HepG2 (cell line): ENCODE data around the gene C1QTNF1. TPM values are rescaled to one million over a fixed set of nuclear protein-coding genes. Genes with fewer than 3 reads are reported as not detected.

Experiments used
- ATAC-seq: fragments of 200-7000 bp; cut with Tn5 transposase; 3 replicates; pipeline ENCODE4 v1.9.1; 2020; ENCODE audit warnings: mild to moderate bottlenecking, moderate library complexity
- BruUV-seq: library from RNA; stranded (reverse); fragments of 400-500 nt; replicated peaks from 2 replicates; lab custom pipeline; 2021; lab: Mats Ljungman, UMichigan
- CTCF ChIA-PET: fragments of 300-600 bp; formaldehyde crosslinking; extraction: SDS; loops from one replicate; lab custom pipeline; 2021; ENCODE audit warnings: low total read pairs, inconsistent platforms, low intra/inter-chr PET ratio; lab: Yijun Ruan, JAX
- POLR2A ChIA-PET: fragments of 350-600 bp; sonication (Branson Sonifier 250); formaldehyde crosslinking; loops from one replicate; lab custom pipeline; 2020; ENCODE audit warnings: antibody characterized with exemption, inconsistent platforms; lab: Yijun Ruan, JAX
- DNase-seq: peaks from one replicate; pipeline ENCODE4 v3.0.0-alpha.2; 2015; ENCODE audit warnings: low spot score
- FAIRE-seq: peaks from 3 replicates; lab custom pipeline; 2011; peaks lifted over from hg19 to GRCh38; lab: Jason Lieb, UNC
- H2AFZ ChIP-seq: one replicate; pipeline ENCODE4 v1.6.1; 2011; ENCODE audit warnings: low read length, inconsistent platforms
- H3K27ac ChIP-seq: fragments of 300-600 bp; 3 replicates; pipeline ENCODE4 v1.8.0; 2011; ENCODE audit warnings: mixed run types, mild to moderate bottlenecking, mixed read lengths, low read length, inconsistent platforms; ENCODE audit not compliant: insufficient read depth; ENCODE audit errors: extremely low read length
- H3K27me3 ChIP-seq, 2 experiments: fragments of 200-600 bp in 1 of 2; 2 replicates in 1 of 2; 3 replicates in 1 of 2; pipeline versions ENCODE4 v1.6.0 to v1.8.0; 2011; ENCODE audit warnings: low read length in 2 of 2, mild to moderate bottlenecking in 2 of 2, moderate library complexity in 2 of 2, inconsistent platforms in 1 of 2; ENCODE audit not compliant: insufficient read depth in 2 of 2, control insufficient read depth in 1 of 2
- H3K36me3 ChIP-seq, 2 experiments: fragments of 200-600 bp in 1 of 2; replicated peaks in 1 of 2; 2 replicates in 1 of 2; 3 replicates in 1 of 2; pipeline versions ENCODE4 v1.5.1 to v1.8.0; 2011; ENCODE audit warnings: low read length in 2 of 2, inconsistent platforms in 1 of 2; ENCODE audit not compliant: insufficient read depth in 2 of 2, control insufficient read depth in 1 of 2
- H3K4me1 ChIP-seq: 2 replicates; pipeline ENCODE4 v1.5.1; 2012; ENCODE audit warnings: low read length, inconsistent platforms; ENCODE audit not compliant: insufficient read depth
- H3K4me2 ChIP-seq: 2 replicates; pipeline ENCODE4 v1.6.0; 2011; ENCODE audit warnings: low read depth, low read length, inconsistent platforms
- H3K4me3 ChIP-seq, 3 experiments: fragments of 200-600 bp in 1 of 3; sonication (generic), shearing (Covaris generic) in 1 of 3; replicated peaks in 1 of 3; 2 replicates each; pipeline ENCODE4 v1.5.1; 2011 to 2016; ENCODE audit warnings: low read length in 3 of 3, inconsistent platforms in 2 of 3, low read depth in 2 of 3, mild to moderate bottlenecking in 2 of 3, control low read depth in 1 of 3, mixed read lengths in 1 of 3; ENCODE audit not compliant: insufficient read depth in 1 of 3
- H3K79me2 ChIP-seq: one replicate; pipeline ENCODE4 v1.6.1; 2011; ENCODE audit warnings: low read length, inconsistent platforms; ENCODE audit not compliant: insufficient read depth
- H3K9ac ChIP-seq: 2 replicates; pipeline ENCODE4 v1.6.0; 2011; ENCODE audit warnings: mild to moderate bottlenecking, low read depth, low read length, inconsistent platforms; ENCODE audit not compliant: insufficient read depth
- H3K9me3 ChIP-seq: 2 replicates; pipeline ENCODE4 v1.5.1; 2012; ENCODE audit warnings: mild to moderate bottlenecking, low read length
- H4K20me1 ChIP-seq: 2 replicates; pipeline ENCODE4 v1.6.0; 2011; ENCODE audit warnings: inconsistent platforms, mild to moderate bottlenecking, low read length, moderate library complexity; ENCODE audit not compliant: insufficient read depth
- BRD4 ChIP-seq: sonication (generic); formaldehyde crosslinking; IDR thresholded peaks from 2 replicates; pipeline ENCODE4 v1.4.0; 2020; ENCODE audit warnings: missing genetic modification reagents
- FIP1L1 ChIP-seq: fragments of 200-400 bp; formaldehyde crosslinking; IDR thresholded peaks from 2 replicates; pipeline ENCODE4 v1.6.1; 2018; ENCODE audit warnings: low read depth, mild to moderate bottlenecking, low read length, moderate library complexity, borderline replicate concordance; ENCODE audit not compliant: insufficient read depth
- KLF16 ChIP-seq, 2 experiments: sonication (generic) in 1 of 2; formaldehyde crosslinking in 1 of 2; IDR thresholded peaks; 2 replicates each; pipeline versions ENCODE4 v1.6.1 to v1.8.0; 2016 to 2023; ENCODE audit warnings: missing genetic modification reagents in 2 of 2, missing compliant biosample characterization in 1 of 2
- NFAT5 ChIP-seq: sonication (generic); formaldehyde crosslinking; IDR thresholded peaks from 2 replicates; pipeline ENCODE4 v1.4.0; 2020; ENCODE audit warnings: missing genetic modification reagents
- NFIB ChIP-seq: sonication (generic); formaldehyde crosslinking; IDR thresholded peaks from 2 replicates; pipeline ENCODE4 v1.9.0; 2021; ENCODE audit warnings: missing genetic modification reagents, mild to moderate bottlenecking, borderline replicate concordance
- NR2F1 ChIP-seq, 2 experiments: fragments of 450-650 bp in 1 of 2; formaldehyde crosslinking in 1 of 2; IDR thresholded peaks; 2 replicates each; pipeline versions ENCODE4 v1.5.0 to v1.6.1; 2016 to 2020; ENCODE audit warnings: mild to moderate bottlenecking in 1 of 2, missing compliant biosample characterization in 1 of 2, missing genetic modification reagents in 1 of 2, moderate library complexity in 1 of 2
- PRMT3 ChIP-seq: sonication (generic); formaldehyde crosslinking; IDR thresholded peaks from 2 replicates; pipeline ENCODE4 v1.8.1; 2022; ENCODE audit warnings: low read depth, mild to moderate bottlenecking, moderate library complexity, missing genetic modification reagents, borderline replicate concordance
- SOX13 ChIP-seq, 3 experiments: fragments of 450-650 bp in 1 of 3; sonication (generic) in 1 of 3; formaldehyde crosslinking in 1 of 3; IDR thresholded peaks in 2 of 3; conservative IDR thresholded peaks in 1 of 3; 2 replicates each; pipeline versions ENCODE4 v1.5.0 to v1.6.1; 2016 to 2020; ENCODE audit warnings: antibody characterized with exemption in 1 of 3, mild to moderate bottlenecking in 1 of 3, missing compliant biosample characterization in 1 of 3, missing genetic modification reagents in 1 of 3, moderate library complexity in 1 of 3
- ZKSCAN8 ChIP-seq: IDR thresholded peaks from 2 replicates; pipeline ENCODE4 v1.6.1; 2016; ENCODE audit warnings: borderline replicate concordance, missing genetic modification reagents, missing compliant biosample characterization
- ZSCAN9 ChIP-seq: IDR thresholded peaks from 2 replicates; pipeline ENCODE4 v1.6.1; 2016; ENCODE audit warnings: borderline replicate concordance
- WGBS: methylation state at CpG from one replicate; pipeline ENCODE4 v1.1.6; 2017; ENCODE audit warnings: low lambda C conversion rate; 5-methylcytosine and 5-hydroxymethylcytosine counted together
- in situ Hi-C: cut with HindIII; loops from 2 replicates; pipeline ENCODE4 v1.10.0; 2017; ENCODE audit warnings: low pct_unique_long_range_greater_than_20kb; ENCODE audit not compliant: extremely low pct_ligation_motif_present
- intact Hi-C: fragments of 100-400 bp; cut with micrococcal nuclease; formaldehyde crosslinking; loops from one replicate; pipeline ENCODE4 v1.10.0; 2022; ENCODE audit not compliant: unreplicated experiment
- polyA plus RNA-seq, 8 experiments: library from polyadenylated mRNA; depleted of rRNA in 3 of 8; stranded (reverse) in 7 of 8; unstranded in 1 of 8; fragments of >200 nt; fragmentation: Illumina TruSeq in 4 of 8; extraction: Trizol in 4 of 8; gene quantifications; 2 replicates each; pipeline versions ENCODE4 v1.2.1 to v1.2.3, GENCODE V29; 2011 to 2016; ENCODE audit warnings: low read depth in 4 of 8, missing spikeins in 1 of 8, mixed read lengths in 1 of 8; ENCODE audit not compliant: insufficient read depth in 1 of 8
- total RNA-seq, 5 experiments: library from RNA; depleted of rRNA; stranded (reverse); fragments of >200 nt; fragmentation: Illumina TruSeq; extraction: Trizol; gene quantifications; 2 replicates each; pipeline ENCODE4 v1.2.3, GENCODE V29; 2016; ENCODE audit warnings: low read depth in 1 of 5
- TF ChIP-seq, protein P1 (sequence below): sonication (generic); formaldehyde crosslinking; IDR thresholded peaks from 2 replicates; pipeline ENCODE4 v1.4.0; 2020; ENCODE audit warnings: missing genetic modification reagents

Gene C1QTNF1
- total and polyA plus RNA-seq, 2 of the 13 experiments (the other 11 are each of a cell fraction or from before 2014, with no cell fraction given) = 0.18 to 0.86 TPM

GRCh38 chr17:79097226-79098055 is 73.5 kb downstream of the C1QTNF1 start:
- BruUV-seq = no TSS peak
- TF ChIP-seq KLF16 (CRISPR knock-in tag; IDR thresholded peaks at IDR 0.05) (no peak), BRD4 (CRISPR knock-in tag) (no peak), PRMT3 (CRISPR knock-in tag) (no peak), NFAT5 (CRISPR knock-in tag) (no peak), SOX13 (IDR thresholded peaks at IDR 0.05) (no peak), SOX13 (CRISPR knock-in tag; conservative IDR thresholded peaks at IDR 0.05 in 1 of 2, IDR thresholded peaks at IDR 0.05 in 1 of 2) (no peak), NR2F1 (CRISPR knock-in tag; IDR thresholded peaks at IDR 0.05) (no peak), ZKSCAN8 (no peak), ZSCAN9 (no peak), FIP1L1 (no peak), NFIB (CRISPR knock-in tag) (no peak)
- TF ChIP-seq, protein P1, sequence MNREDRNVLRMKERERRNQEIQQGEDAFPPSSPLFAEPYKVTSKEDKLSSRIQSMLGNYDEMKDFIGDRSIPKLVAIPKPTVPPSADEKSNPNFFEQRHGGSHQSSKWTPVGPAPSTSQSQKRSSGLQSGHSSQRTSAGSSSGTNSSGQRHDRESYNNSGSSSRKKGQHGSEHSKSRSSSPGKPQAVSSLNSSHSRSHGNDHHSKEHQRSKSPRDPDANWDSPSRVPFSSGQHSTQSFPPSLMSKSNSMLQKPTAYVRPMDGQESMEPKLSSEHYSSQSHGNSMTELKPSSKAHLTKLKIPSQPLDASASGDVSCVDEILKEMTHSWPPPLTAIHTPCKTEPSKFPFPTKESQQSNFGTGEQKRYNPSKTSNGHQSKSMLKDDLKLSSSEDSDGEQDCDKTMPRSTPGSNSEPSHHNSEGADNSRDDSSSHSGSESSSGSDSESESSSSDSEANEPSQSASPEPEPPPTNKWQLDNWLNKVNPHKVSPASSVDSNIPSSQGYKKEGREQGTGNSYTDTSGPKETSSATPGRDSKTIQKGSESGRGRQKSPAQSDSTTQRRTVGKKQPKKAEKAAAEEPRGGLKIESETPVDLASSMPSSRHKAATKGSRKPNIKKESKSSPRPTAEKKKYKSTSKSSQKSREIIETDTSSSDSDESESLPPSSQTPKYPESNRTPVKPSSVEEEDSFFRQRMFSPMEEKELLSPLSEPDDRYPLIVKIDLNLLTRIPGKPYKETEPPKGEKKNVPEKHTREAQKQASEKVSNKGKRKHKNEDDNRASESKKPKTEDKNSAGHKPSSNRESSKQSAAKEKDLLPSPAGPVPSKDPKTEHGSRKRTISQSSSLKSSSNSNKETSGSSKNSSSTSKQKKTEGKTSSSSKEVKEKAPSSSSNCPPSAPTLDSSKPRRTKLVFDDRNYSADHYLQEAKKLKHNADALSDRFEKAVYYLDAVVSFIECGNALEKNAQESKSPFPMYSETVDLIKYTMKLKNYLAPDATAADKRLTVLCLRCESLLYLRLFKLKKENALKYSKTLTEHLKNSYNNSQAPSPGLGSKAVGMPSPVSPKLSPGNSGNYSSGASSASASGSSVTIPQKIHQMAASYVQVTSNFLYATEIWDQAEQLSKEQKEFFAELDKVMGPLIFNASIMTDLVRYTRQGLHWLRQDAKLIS (CRISPR knock-in tag) = no peak
- TF ChIP-seq, all 625 proteins: peak for 0
- Histone ChIP-seq H3K4me2 (no peak overlapping the region), H3K4me3 (no peak overlapping the region), H3K4me1 (no peaks in the 10 kb centered on the region), H2AFZ (no peak overlapping the region), H3K79me2 (no peaks in the 10 kb centered on the region), H3K27ac (no peak overlapping the region), H4K20me1 (peaks cover 14% of the 10 kb centered on the region; the same call in 1 of the 2 replicates), H3K36me3 (no peaks in the 10 kb centered on the region), H3K9me3 (no peaks in the 10 kb centered on the region), H3K27me3 (peaks cover 61 to 97% of the 10 kb centered on the region in 2 experiments), H3K9ac (no peak overlapping the region)
- in situ Hi-C loops = no loop called here
- WGBS = 16% methylated on average over 29 of the region's 52 CpGs
- intact Hi-C loops = no loop called here
- no peak for FAIRE-seq
- no peak for DNase-seq
- CTCF ChIA-PET = no interaction called here
- POLR2A ChIA-PET = no interaction called here
- no peak for ATAC-seq
